ENCODE measurements around the gene SSBP4. TPM values are rescaled to one million over a fixed set of nuclear protein-coding genes. Genes with fewer than 3 reads are reported as not detected.

The SSBP4 gene
- total and polyA plus RNA-seq, 12 donors = 9.1 to 160 (median 73.7) TPM

DNA sequence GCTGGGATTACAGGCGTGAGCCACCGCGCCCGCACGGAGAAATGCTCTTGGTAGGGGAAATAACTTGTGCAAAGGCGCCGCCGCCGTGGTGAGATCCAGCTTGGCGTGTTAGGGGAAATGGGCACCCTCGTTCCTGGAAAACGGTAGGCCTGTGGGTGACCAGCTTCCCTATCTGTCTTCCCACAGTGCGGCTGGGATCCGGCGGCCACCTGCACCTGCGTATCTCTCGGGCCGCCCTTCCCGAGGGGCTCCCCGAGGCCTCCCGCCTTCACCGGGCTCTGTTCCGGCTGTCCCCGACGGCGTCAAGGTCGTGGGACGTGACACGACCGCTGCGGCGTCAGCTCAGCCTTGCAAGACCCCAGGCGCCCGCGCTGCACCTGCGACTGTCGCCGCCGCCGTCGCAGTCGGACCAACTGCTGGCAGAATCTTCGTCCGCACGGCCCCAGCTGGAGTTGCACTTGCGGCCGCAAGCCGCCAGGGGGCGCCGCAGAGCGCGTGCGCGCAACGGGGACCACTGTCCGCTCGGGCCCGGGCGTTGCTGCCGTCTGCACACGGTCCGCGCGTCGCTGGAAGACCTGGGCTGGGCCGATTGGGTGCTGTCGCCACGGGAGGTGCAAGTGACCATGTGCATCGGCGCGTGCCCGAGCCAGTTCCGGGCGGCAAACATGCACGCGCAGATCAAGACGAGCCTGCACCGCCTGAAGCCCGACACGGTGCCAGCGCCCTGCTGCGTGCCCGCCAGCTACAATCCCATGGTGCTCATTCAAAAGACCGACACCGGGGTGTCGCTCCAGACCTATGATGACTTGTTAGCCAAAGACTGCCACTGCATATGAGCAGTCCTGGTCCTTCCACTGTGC lies 30.9 kb upstream of the SSBP4 start:
- no peaks in the 10 kb centered on the region for H3K9me3 ChIP-seq (replicated peaks in 1 of 3)
- no peaks in the 10 kb centered on the region for H3K36me3 ChIP-seq (replicated peaks in 1 of 2)
- TF ChIP-seq, protein P1, sequence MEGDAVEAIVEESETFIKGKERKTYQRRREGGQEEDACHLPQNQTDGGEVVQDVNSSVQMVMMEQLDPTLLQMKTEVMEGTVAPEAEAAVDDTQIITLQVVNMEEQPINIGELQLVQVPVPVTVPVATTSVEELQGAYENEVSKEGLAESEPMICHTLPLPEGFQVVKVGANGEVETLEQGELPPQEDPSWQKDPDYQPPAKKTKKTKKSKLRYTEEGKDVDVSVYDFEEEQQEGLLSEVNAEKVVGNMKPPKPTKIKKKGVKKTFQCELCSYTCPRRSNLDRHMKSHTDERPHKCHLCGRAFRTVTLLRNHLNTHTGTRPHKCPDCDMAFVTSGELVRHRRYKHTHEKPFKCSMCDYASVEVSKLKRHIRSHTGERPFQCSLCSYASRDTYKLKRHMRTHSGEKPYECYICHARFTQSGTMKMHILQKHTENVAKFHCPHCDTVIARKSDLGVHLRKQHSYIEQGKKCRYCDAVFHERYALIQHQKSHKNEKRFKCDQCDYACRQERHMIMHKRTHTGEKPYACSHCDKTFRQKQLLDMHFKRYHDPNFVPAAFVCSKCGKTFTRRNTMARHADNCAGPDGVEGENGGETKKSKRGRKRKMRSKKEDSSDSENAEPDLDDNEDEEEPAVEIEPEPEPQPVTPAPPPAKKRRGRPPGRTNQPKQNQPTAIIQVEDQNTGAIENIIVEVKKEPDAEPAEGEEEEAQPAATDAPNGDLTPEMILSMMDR (IDR thresholded peaks at IDR 0.05) = peak; percentile 88 to 100 (median 98)
- peak; percentile 40 to 57 for TF ChIP-seq POLR2A (IDR thresholded peaks at IDR 0.05)
- WGBS, 4 donors = 8 to 34% (median 10%) methylated on average over 15 to 86 of the region's 86 CpGs
- intact Hi-C loops (cut with DNase I) = loop anchor here in 1 of 2 donors (5.0 kb wide), 1 partner anchor 41 kb away; no protein-coding TSS in a partner anchor
- DNase-seq = peak; percentile 87 to 92 (median 89)
- peak overlapping the region in 1 of 4 donors; percentile 30 for H3K4me3 ChIP-seq
- H3K27ac ChIP-seq = peak overlapping the region in 2 of 5 donors; percentile 54
- H3K4me1 ChIP-seq (replicated peaks in 1 of 2) = peaks cover 0 to 7% of the 10 kb centered on the region in 2 donors
- no peaks in the 10 kb centered on the region for H3K27me3 ChIP-seq

DNA sequence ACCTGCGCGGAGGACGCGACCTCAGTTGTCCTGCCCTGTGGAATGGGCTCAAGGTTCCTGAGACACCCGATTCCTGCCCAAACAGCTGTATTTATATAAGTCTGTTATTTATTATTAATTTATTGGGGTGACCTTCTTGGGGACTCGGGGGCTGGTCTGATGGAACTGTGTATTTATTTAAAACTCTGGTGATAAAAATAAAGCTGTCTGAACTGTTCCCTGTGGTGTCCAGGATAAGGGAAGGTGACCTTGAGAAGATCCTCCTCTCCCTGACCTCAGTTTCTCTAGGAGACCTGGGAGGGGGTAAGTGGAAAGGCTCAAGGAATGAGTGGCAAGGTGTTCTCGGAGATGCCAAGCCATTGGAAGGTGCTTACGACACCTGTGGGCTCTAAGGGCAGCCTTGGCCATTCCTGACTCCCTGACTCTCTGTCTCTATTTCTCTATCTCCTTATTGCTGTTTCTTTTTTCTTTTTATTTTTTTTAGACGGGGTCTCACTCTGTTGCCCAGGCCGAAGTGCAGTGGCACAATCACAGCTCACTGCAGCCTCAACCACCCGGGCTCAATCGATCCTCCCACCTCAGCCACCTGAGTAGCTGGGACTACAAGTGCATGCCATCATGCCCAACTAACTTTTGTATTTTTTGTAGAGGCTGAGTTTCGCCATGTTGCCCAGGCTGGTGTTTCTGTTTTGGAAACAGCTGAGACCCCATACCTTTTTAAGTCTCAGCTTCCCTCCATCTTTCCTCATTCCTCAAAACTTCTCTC lies 30.1 kb upstream of the SSBP4 start:
- H3K9me3 ChIP-seq (replicated peaks in 1 of 3) = no peaks in the 10 kb centered on the region
- TF ChIP-seq, protein P1 (IDR thresholded peaks at IDR 0.05) = no peak
- no peak for TF ChIP-seq POLR2A (IDR thresholded peaks at IDR 0.05)
- H3K4me1 ChIP-seq (replicated peaks in 1 of 2) = peaks cover 0 to 7% of the 10 kb centered on the region in 2 donors
- intact Hi-C loops (cut with DNase I) = loop anchor here in 1 of 2 donors (5.0 kb wide), 1 partner anchor 42 kb away; no protein-coding TSS in a partner anchor
- 65 to 87% (median 70%) methylated on average over 9 to 13 of the region's 13 CpGs for WGBS, 4 donors
- H3K27me3 ChIP-seq = no peaks in the 10 kb centered on the region
- no peak for DNase-seq
- H3K36me3 ChIP-seq (replicated peaks in 1 of 2) = no peaks in the 10 kb centered on the region
- H3K27ac ChIP-seq = peak overlapping the region in 2 of 5 donors; percentile 54
- H3K4me3 ChIP-seq = no peak overlapping the region

DNA sequence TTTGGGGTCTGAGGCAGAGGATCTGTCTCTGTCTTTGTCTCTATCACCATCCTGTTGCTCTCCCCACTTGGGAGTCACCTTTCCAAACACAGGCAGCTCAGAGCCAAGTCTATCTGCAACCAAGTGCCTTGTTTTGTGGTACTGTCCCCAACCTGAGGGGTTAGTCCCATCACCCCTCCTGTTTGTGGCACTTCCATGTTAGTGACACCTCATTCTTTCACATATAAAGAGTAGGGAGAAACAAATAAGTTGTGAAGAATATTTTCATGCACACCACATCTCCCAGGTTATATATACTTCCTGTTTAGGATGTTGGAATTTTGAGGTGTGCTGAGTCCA lies 29.5 kb upstream of the SSBP4 start:
- intact Hi-C loops (cut with DNase I) = loop anchor here in 1 of 2 donors (5.0 kb wide), 1 partner anchor 42 kb away; no protein-coding TSS in a partner anchor
- H3K27me3 ChIP-seq = no peaks in the 10 kb centered on the region
- H3K4me3 ChIP-seq = no peak overlapping the region
- TF ChIP-seq, protein P1 (IDR thresholded peaks at IDR 0.05) = no peak
- no peak for TF ChIP-seq POLR2A (IDR thresholded peaks at IDR 0.05)
- H3K9me3 ChIP-seq (replicated peaks in 1 of 3) = no peaks in the 10 kb centered on the region
- no peak for DNase-seq
- no peaks in the 10 kb centered on the region for H3K36me3 ChIP-seq (replicated peaks in 1 of 2)
- no peak overlapping the region for H3K27ac ChIP-seq
- peaks cover 0 to 7% of the 10 kb centered on the region in 2 donors for H3K4me1 ChIP-seq (replicated peaks in 1 of 2)
